ENCODE results near the gene FEZF1. TPM values are rescaled to one million over a fixed set of nuclear protein-coding genes. Genes with fewer than 3 reads are reported as not detected.
"Not testable (repeated sequence)": the region's sequence is repeated elsewhere in the genome, so short reads cannot be mapped to it uniquely, and the experiment has no call there.

The FEZF1 gene
- total and polyA plus RNA-seq, 4 donors: not detected

DNA sequence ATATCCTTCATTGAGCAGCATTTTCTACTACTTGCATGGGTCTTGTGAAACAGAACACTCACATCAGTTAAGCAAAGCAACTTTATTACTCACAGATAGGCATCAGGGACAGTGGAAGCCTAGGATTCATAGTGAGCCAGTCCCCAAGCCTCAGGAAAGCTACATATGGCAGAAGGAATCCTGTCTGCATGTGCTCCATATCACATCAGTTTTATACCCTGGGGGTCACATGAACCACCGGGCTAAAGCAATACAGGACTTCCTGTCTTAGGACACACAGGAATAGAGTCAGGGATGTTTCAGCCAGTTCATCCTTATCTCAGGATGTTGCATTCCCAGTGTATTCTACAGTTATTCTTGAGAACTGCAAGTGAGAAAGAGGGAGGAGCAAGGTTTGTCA lies 15.1 kb downstream of the FEZF1 start (continued):
- TF ChIP-seq, protein P1, sequence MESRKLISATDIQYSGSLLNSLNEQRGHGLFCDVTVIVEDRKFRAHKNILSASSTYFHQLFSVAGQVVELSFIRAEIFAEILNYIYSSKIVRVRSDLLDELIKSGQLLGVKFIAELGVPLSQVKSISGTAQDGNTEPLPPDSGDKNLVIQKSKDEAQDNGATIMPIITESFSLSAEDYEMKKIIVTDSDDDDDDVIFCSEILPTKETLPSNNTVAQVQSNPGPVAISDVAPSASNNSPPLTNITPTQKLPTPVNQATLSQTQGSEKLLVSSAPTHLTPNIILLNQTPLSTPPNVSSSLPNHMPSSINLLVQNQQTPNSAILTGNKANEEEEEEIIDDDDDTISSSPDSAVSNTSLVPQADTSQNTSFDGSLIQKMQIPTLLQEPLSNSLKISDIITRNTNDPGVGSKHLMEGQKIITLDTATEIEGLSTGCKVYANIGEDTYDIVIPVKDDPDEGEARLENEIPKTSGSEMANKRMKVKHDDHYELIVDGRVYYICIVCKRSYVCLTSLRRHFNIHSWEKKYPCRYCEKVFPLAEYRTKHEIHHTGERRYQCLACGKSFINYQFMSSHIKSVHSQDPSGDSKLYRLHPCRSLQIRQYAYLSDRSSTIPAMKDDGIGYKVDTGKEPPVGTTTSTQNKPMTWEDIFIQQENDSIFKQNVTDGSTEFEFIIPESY (IDR thresholded peaks at IDR 0.05): no peak

DNA sequence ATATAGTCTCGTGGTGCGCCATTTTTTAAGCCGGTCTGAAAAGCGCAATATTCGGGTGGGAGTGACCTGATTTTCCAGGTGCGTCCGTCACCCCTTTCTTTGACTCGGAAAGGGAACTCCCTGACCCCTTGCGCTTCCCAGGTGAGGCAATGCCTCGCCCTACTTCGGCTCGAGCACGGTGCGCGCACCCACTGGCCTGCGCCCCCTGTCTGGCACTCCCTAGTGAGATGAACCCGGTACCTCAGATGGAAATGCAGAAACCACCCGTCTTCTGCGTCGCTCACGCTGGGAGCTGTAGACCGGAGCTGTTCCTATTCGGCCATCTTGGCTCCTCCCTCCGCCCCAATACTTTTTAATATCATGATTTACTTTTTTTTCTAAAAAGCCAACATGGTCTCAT lies 19.9 kb downstream of the FEZF1 start:
- not testable (repeated sequence) for H3K27ac ChIP-seq (ENCODE audit: low read depth in 1 of 2, low read length in 2 of 2); H3K9me3 ChIP-seq (ENCODE audit: control insufficient read depth in 4 of 4, low read length in 3 of 4); H3K36me3 ChIP-seq (ENCODE audit: control insufficient read depth in 4 of 4, insufficient read depth in 3 of 4, low read depth in 1 of 4, low read length in 3 of 4); H3K4me3 ChIP-seq (ENCODE audit: low read depth in 1 of 3, low read length in 3 of 3); H3K4me1 ChIP-seq (ENCODE audit: control insufficient read depth in 4 of 4, insufficient read depth in 4 of 4, low read length in 3 of 4); H3K27me3 ChIP-seq (ENCODE audit: control insufficient read depth in 4 of 4, insufficient read depth in 4 of 4, low read length in 3 of 4); DNase-seq (ENCODE audit: low spot score); H3K9ac ChIP-seq (ENCODE audit: low read depth in 1 of 2, low read length in 2 of 2)
- 87% methylated on average over 16 of the region's 24 CpGs for WGBS

DNA sequence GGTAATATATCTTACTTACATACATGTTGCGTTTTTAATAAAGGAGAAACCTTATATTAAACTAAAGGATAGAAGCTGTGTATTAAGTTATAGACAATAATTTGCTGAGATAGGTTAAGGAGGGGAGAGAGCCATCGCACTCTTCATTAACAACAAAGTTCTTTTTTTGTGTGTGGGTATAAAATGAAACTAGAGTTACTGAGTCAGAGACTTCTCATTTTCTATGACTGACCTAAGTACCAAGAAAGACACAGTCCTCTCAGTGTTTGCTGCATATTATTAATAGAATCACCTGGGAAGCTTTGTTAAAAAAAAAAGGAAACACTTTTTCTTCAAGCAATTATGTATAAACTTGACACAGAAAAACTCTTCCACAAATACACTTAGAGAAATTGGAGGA lies 31.4 kb downstream of the FEZF1 start:
- no peak for DNase-seq (ENCODE audit: low spot score)
- no peak overlapping the region for H3K9ac ChIP-seq (ENCODE audit: low read depth in 1 of 2, low read length in 2 of 2)
- WGBS: 78% methylated on average over 2 of the region's 2 CpGs
- no peak overlapping the region for H3K27ac ChIP-seq (ENCODE audit: low read depth in 1 of 2, low read length in 2 of 2)
- peaks cover 0 to 2% (median 0%) of the 10 kb centered on the region in 4 donors for H3K27me3 ChIP-seq (ENCODE audit: control insufficient read depth in 4 of 4, insufficient read depth in 4 of 4, low read length in 3 of 4)
- H3K9me3 ChIP-seq (ENCODE audit: control insufficient read depth in 4 of 4, low read length in 3 of 4): no peaks in the 10 kb centered on the region
- H3K36me3 ChIP-seq (ENCODE audit: control insufficient read depth in 4 of 4, insufficient read depth in 3 of 4, low read depth in 1 of 4, low read length in 3 of 4): no peaks in the 10 kb centered on the region
- H3K4me3 ChIP-seq (ENCODE audit: low read depth in 1 of 3, low read length in 3 of 3): no peak overlapping the region
- TF ChIP-seq NR2F2 (IDR thresholded peaks at IDR 0.05): no peak
- TF ChIP-seq, protein P2, sequence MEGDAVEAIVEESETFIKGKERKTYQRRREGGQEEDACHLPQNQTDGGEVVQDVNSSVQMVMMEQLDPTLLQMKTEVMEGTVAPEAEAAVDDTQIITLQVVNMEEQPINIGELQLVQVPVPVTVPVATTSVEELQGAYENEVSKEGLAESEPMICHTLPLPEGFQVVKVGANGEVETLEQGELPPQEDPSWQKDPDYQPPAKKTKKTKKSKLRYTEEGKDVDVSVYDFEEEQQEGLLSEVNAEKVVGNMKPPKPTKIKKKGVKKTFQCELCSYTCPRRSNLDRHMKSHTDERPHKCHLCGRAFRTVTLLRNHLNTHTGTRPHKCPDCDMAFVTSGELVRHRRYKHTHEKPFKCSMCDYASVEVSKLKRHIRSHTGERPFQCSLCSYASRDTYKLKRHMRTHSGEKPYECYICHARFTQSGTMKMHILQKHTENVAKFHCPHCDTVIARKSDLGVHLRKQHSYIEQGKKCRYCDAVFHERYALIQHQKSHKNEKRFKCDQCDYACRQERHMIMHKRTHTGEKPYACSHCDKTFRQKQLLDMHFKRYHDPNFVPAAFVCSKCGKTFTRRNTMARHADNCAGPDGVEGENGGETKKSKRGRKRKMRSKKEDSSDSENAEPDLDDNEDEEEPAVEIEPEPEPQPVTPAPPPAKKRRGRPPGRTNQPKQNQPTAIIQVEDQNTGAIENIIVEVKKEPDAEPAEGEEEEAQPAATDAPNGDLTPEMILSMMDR (IDR thresholded peaks at IDR 0.05; ENCODE audit: low read depth, low read length, missing input control): no peak
- TF ChIP-seq SP1 (IDR thresholded peaks at IDR 0.05): no peak
- no peak for TF ChIP-seq RAD21 (IDR thresholded peaks at IDR 0.05)
- TF ChIP-seq HNF4G (IDR thresholded peaks at IDR 0.05): no peak
- no peak for TF ChIP-seq FOXA1 (IDR thresholded peaks at IDR 0.05)
- TF ChIP-seq YY1 (IDR thresholded peaks at IDR 0.05): no peak
- TF ChIP-seq, protein P3, sequence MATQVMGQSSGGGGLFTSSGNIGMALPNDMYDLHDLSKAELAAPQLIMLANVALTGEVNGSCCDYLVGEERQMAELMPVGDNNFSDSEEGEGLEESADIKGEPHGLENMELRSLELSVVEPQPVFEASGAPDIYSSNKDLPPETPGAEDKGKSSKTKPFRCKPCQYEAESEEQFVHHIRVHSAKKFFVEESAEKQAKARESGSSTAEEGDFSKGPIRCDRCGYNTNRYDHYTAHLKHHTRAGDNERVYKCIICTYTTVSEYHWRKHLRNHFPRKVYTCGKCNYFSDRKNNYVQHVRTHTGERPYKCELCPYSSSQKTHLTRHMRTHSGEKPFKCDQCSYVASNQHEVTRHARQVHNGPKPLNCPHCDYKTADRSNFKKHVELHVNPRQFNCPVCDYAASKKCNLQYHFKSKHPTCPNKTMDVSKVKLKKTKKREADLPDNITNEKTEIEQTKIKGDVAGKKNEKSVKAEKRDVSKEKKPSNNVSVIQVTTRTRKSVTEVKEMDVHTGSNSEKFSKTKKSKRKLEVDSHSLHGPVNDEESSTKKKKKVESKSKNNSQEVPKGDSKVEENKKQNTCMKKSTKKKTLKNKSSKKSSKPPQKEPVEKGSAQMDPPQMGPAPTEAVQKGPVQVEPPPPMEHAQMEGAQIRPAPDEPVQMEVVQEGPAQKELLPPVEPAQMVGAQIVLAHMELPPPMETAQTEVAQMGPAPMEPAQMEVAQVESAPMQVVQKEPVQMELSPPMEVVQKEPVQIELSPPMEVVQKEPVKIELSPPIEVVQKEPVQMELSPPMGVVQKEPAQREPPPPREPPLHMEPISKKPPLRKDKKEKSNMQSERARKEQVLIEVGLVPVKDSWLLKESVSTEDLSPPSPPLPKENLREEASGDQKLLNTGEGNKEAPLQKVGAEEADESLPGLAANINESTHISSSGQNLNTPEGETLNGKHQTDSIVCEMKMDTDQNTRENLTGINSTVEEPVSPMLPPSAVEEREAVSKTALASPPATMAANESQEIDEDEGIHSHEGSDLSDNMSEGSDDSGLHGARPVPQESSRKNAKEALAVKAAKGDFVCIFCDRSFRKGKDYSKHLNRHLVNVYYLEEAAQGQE (IDR thresholded peaks at IDR 0.05): no peak
- H3K4me1 ChIP-seq (ENCODE audit: control insufficient read depth in 4 of 4, insufficient read depth in 4 of 4, low read length in 3 of 4): no peaks in the 10 kb centered on the region

DNA sequence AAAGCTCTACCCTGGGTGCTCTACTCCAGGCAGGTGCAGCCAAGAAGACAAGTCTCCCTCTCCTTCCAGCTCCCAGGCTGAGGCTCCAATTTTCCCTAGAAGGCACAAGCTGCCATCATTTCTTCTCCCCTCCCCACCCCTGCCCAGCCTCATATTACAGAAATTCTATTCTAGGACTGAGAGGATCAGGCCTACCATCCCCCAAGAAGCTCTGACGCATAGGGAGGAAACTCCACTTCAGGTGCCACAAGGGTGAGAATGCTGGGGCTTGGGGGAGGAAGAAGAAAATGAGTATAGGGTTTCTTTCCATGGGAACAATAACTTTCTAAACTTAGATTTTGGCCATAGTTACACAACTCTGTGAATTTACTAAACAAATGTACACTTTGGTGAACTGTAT lies 35.3 kb downstream of the FEZF1 start:
- Histone ChIP-seq H3K9me3 (ENCODE audit: control insufficient read depth in 4 of 4, low read length in 3 of 4) (no peaks in the 10 kb centered on the region), H3K27ac (ENCODE audit: low read depth in 1 of 2, low read length in 2 of 2) (no peak overlapping the region), H3K9ac (ENCODE audit: low read depth in 1 of 2, low read length in 2 of 2) (no peak overlapping the region), H3K27me3 (ENCODE audit: control insufficient read depth in 4 of 4, insufficient read depth in 4 of 4, low read length in 3 of 4) (peaks cover 0 to 3% (median 0%) of the 10 kb centered on the region in 4 donors), H3K36me3 (ENCODE audit: control insufficient read depth in 4 of 4, insufficient read depth in 3 of 4, low read depth in 1 of 4, low read length in 3 of 4) (no peaks in the 10 kb centered on the region), H3K4me1 (ENCODE audit: control insufficient read depth in 4 of 4, insufficient read depth in 4 of 4, low read length in 3 of 4) (no peaks in the 10 kb centered on the region), H3K4me3 (ENCODE audit: low read depth in 1 of 3, low read length in 3 of 3) (no peak overlapping the region)
- DNase-seq (ENCODE audit: low spot score): no peak
- TF ChIP-seq JUND (IDR thresholded peaks at IDR 0.05) (no peak), HNF4G (IDR thresholded peaks at IDR 0.05) (no peak), HNF4A (conservative IDR thresholded peaks at IDR 0.05) (no peak), TAF1 (conservative IDR thresholded peaks at IDR 0.05) (no peak), SP1 (IDR thresholded peaks at IDR 0.05) (no peak), FOXA2 (IDR thresholded peaks at IDR 0.05) (no peak), YY1 (IDR thresholded peaks at IDR 0.05) (no peak), EGR1 (IDR thresholded peaks at IDR 0.05; ENCODE audit: low read depth in 2 of 2) (no peak), NR2F2 (IDR thresholded peaks at IDR 0.05) (no peak), RAD21 (IDR thresholded peaks at IDR 0.05) (no peak)
- TF ChIP-seq, protein P4, sequence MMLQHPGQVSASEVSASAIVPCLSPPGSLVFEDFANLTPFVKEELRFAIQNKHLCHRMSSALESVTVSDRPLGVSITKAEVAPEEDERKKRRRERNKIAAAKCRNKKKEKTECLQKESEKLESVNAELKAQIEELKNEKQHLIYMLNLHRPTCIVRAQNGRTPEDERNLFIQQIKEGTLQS (IDR thresholded peaks at IDR 0.05): no peak
- TF ChIP-seq, protein P3 (IDR thresholded peaks at IDR 0.05): no peak
- 69% methylated on average over 1 of the region's 1 CpG for WGBS

Data from liver (tissue), 9 donors.